ENCODE data around the gene UMPS. TPM values are rescaled to one million over a fixed set of nuclear protein-coding genes. Genes with fewer than 3 reads are reported as not detected.

UMPS gene
- total and polyA plus RNA-seq, 12 donors: 3.1 to 14.4 (median 7.2) TPM

GRCh38 chr3:124685067-124685466 is 45.2 kb upstream of the UMPS start:
- intact Hi-C loops (cut with DNase I): loop anchor here in 4 of 10 donors (2.0 to 10.0 kb wide), 4 partner anchors 60 to 330 kb away; no protein-coding TSS in a partner anchor

GRCh38 chr3:124685481-124685880 is 44.8 kb upstream of the UMPS start:
- no peak for ATAC-seq
- H3K4me3 ChIP-seq: no peak overlapping the region
- no peaks in the 10 kb centered on the region for H3K9me3 ChIP-seq
- 70 to 80% methylated on average over 7 of the region's 7 CpGs for WGBS, 2 donors
- no peaks in the 10 kb centered on the region for H3K27me3 ChIP-seq
- intact Hi-C loops (cut with DNase I): loop anchor here in 4 of 10 donors (2.0 to 10.0 kb wide), 4 partner anchors 61 to 331 kb away; no protein-coding TSS in a partner anchor
- no peak for TF ChIP-seq CTCF (IDR thresholded peaks at IDR 0.05)
- peaks cover 0 to 11% (median 0%) of the 10 kb centered on the region in 9 donors for H3K36me3 ChIP-seq
- H3K4me1 ChIP-seq: peaks cover 2 to 25% (median 12%) of the 10 kb centered on the region in 9 donors
- DNase-seq: no peak
- peak overlapping the region in 4 of 10 donors; percentile 20 to 62 (median 51) for H3K27ac ChIP-seq

More at GRCh38 chr3:124685067-124685466, 45.2 kb upstream of the UMPS start:
- Histone ChIP-seq H3K36me3 (peaks cover 0 to 16% (median 0%) of the 10 kb centered on the region in 9 donors), H3K9me3 (no peaks in the 10 kb centered on the region), H3K4me3 (no peak overlapping the region), H3K4me1 (peaks cover 2 to 25% (median 12%) of the 10 kb centered on the region in 9 donors), H3K27ac (peak overlapping the region in 5 of 10 donors; percentile 20 to 62 (median 46)), H3K27me3 (no peaks in the 10 kb centered on the region)
- WGBS, 2 donors: 54 to 58% methylated on average over 5 of the region's 5 CpGs
- DNase-seq: no peak
- peak in 1 of 8 donors; percentile 48 for ATAC-seq
- TF ChIP-seq CTCF (IDR thresholded peaks at IDR 0.05): peak in 1 of 9 donors; percentile 5

- DNase-seq: no peak
- H3K27me3 ChIP-seq: no peaks in the 10 kb centered on the region
- WGBS, 2 donors: 81 to 95% methylated on average over 3 of the region's 3 CpGs
- TF ChIP-seq CTCF (IDR thresholded peaks at IDR 0.05): no peak
- ATAC-seq: peak in 1 of 8 donors; percentile 8
- no peak overlapping the region for H3K27ac ChIP-seq
- intact Hi-C loops (cut with DNase I): loop anchor here in 3 of 10 donors (5.0 to 10.0 kb wide), 3 partner anchors 61 to 331 kb away; no protein-coding TSS in a partner anchor
- peaks cover 0 to 5% (median 0%) of the 10 kb centered on the region in 9 donors for H3K36me3 ChIP-seq
- H3K4me3 ChIP-seq: no peak overlapping the region
- H3K9me3 ChIP-seq: no peaks in the 10 kb centered on the region
- H3K4me1 ChIP-seq: peaks cover 2 to 25% (median 12%) of the 10 kb centered on the region in 9 donors
Measured at GRCh38 chr3:124686028-124686670, 44.1 kb upstream of the UMPS start.

- Histone ChIP-seq H3K4me3 (no peak overlapping the region), H3K27ac (no peak overlapping the region), H3K36me3 (no peaks in the 10 kb centered on the region), H3K27me3 (no peaks in the 10 kb centered on the region), H3K9me3 (no peaks in the 10 kb centered on the region), H3K4me1 (peaks cover 2 to 34% (median 12%) of the 10 kb centered on the region in 9 donors)
- WGBS, 2 donors: 18 to 23% methylated on average over 11 of the region's 11 CpGs
- peak; percentile 79 to 95 (median 88) for TF ChIP-seq CTCF (IDR thresholded peaks at IDR 0.05)
- ATAC-seq: peak; percentile 64 to 85 (median 82)
- intact Hi-C loops (cut with DNase I): loop anchor here in 9 of 10 donors (1.0 to 10.0 kb wide), 5 partner anchors 64 to 334 kb away; no protein-coding TSS in a partner anchor
- peak; percentile 68 to 83 for DNase-seq
Measured at GRCh38 chr3:124688581-124689454, 41.4 kb upstream of the UMPS start.

All from heart right ventricle (tissue), 16 donors.